Posterior cingulate gyrus (tissue), 11 donors: ENCODE results near the gene INSR.

Experiments used
- DNase-seq, 10 donors: peaks; one replicate each; pipeline versions ENCODE4 v3.0.0 to v3.0.0-alpha.2; 2020 to 2021; ENCODE audit warnings: mixed read lengths in 3 of 10
- intact Hi-C: fragments of 100-400 bp; cut with DNase I; formaldehyde crosslinking; loops from one replicate; pipeline ENCODE4 v1.15.1; 2023

Gene INSR

DNA sequence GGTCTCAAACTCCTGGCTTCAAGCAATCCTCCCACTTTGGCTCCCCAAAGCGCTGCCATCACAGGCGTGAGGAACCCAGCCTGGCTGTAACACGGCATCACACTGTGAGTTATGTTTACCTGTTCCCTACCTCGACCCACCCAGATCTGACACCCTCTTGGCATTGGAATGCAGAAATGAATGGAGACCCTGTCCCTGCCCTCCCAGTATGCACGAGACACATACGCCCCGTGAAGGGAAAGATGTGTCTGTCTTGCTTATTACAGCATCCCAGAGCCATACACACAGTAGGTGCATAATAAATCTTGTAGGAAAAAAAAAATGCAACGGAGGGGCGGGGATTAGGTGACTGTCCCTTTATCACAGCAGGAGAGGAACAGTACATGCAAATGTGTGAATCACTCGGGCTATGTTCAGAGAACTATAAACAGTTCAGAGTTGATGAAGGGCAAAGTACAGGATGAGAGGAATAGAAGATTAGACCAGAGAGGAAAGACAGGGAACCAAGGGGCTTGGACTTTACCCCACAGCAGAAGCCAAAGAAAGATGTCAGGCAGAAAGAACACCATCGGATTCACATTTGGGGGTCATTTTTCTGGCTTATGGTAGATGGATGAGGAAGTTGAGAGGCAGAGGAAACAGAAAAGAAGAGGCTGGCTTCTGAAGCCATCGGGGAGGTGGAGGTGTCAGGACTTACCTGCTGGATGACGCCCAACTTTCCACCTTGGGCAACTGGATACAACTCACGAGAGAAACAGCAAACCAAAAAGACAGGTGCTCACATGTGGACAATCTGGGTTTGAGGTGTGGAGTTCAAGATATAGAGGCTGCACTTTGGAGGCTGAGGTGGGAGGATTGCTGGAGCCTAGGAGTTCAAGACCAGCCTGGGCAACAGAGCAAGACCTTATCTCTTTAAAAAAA is 94.3 kb downstream of the INSR start:
- peak in 1 of 10 donors; percentile 43 for DNase-seq
- intact Hi-C loops = no loop called here

DNA sequence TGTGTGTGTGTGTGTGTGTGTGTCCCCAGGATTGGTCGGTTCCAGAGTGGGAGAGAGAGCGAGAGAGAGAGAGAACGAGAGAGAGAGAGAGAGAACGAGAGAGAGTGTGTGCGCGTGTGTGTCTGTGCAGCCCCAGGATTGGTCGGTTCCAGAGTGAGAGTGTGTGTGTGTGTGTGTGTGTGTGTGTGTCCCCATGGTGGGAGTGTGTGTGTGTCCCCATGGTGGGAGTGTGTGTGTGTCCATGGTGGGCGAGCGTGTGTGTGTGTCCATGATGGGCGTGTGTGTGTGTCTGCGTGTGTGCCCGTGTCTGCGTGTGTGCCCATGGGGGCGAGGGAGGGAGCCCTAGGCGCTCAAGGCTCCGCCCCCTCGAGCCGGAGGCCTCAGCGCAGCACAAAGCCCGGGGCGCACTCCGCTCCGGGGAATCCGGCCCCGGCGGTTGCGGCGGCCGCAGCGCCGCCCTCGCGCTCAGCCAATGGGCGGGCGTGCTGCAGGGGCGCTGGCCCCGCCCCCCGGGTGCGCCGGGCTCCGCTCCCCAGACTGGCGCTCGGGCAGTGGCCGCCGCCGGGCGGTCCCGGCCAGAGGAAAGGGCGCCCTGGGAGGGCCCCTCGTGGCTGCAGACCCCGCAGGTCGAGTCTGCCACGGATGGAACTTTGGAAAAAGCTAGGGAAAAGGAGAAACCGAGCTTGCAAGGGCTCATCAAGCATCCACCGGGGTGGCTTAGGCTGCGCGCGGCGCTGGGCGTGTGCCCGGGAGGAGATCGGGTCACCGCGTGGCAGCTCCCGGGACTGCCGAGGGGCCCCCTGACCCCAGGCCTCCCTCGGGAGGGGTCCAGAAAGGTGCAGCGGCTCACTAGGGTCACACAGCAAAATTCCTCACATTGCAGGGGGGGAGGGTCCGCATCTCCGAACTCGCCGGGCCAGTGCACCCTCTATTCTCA is 96.2 kb downstream of the INSR start:
- intact Hi-C loops = loop anchor here (1.0 kb wide), 1 partner anchor 96 kb away; the partner anchor contains the start of gene INSR
- DNase-seq = peak; percentile 79 to 99 (median 90)

- DNase-seq = peak; percentile 73 to 98 (median 87)
- intact Hi-C loops = no loop called here
Observed at GRCh38 chr19:7197119-7197759, 97.0 kb downstream of the INSR start.

DNA sequence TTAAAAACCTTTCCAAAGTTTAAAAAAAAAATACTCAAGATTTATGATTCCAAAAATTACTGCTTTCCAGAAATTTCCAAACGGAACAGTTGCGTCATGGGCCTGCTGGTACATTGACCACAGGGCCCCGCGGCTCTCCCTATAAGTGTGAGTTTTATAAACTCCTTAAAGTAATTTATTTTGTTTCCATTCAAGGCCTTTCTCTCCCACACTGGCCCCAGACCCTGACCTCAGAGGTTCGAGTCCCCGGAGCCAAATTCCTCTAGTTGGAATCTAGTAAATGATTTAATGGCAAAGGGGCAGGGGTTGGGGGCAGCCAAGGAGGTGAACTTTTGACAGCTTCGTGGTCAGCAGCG is 97.5 kb downstream of the INSR start:
- intact Hi-C loops = no loop called here
- DNase-seq = no peak

DNA sequence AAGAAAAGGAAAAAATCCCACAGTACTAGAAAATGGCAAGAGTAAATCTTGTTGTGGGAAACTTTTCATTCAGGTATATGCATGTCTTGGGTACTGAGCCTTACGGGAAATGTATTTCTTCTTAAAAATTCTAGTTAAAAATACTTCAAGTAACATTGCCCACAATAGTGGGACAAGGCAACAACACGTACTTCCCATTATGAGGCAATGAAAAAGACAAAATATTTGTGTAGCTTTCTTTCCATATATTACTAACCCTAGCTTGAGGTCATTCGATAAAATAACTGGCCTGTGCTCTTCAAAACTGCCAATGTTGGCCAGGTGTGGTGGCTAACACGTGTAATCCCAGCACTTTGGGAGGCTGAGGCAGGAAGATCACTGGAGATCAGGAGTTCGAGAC is 99.2 kb downstream of the INSR start:
- intact Hi-C loops = no loop called here
- DNase-seq = peak in 1 of 10 donors; percentile 14

DNA sequence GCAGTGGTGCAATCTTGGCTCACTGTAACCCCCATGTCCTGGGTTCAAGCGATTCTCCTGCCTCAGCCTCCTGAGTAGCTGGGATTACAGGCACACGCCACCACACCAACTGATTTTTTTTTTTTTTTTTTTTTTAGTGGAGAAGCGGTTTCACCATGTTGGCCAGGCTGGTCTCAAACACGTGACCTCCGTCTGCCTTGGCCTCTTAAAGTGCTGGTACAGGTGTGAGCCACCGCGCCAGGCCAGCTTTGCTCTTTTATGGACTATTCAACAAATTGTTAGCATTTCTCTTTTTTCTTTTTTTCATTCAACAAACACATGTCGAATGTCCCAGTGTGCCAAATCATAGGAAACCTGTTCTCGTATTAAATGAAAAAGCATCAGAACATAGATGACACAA is 99.6 kb downstream of the INSR start:
- DNase-seq = peak in 1 of 10 donors; percentile 28
- intact Hi-C loops = no loop called here

- intact Hi-C loops = no loop called here
- DNase-seq = peak in 1 of 10 donors; percentile 63
Observed at GRCh38 chr19:7191946-7192691, 102.1 kb downstream of the INSR start.

DNA sequence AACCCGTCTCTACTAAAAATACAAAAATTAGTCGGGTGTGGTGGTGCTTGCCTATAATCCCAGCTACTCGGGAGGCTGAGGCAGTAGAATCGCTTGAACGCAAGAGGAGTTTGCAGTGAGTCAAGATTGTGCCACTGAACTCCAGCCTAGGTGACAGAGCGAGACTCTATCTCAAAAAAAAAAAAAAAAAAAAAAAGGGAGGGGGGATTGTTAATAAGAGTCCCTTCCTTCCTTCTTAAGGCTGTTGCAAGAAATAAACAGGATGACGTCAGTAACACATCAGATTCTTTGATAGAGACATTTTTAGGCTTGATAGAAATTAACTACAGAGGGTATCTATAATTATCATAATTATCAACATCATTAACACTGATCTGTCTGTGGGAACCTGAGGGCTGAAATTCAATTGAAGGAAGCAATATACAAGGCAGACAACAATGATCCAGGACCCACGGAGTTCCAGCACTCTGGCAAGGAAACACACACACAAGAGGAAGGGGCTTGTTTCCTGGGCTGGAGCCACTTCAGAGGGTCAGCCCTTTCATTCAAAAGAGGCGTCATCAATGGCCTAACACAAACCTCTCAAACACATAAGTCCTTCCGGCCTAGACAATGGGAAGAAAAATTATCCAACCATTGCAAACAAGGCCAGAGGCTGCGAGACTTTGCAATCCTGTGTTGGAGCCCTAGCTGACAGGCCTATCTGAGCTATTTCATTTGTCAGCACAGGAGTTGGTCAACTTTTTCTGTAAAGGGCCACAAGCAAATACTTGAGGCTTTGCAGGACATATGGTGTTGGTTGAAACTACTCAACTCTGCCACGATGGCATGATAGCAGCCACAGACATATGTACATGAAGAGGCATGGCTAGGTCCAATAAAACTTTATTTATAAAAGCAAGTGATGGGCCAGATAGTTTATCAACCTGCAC is 105.2 kb downstream of the INSR start:
- peak in 1 of 10 donors; percentile 40 for DNase-seq
- intact Hi-C loops = no loop called here

GRCh38 chr19:7187605-7188339 is 106.4 kb downstream of the INSR start:
- intact Hi-C loops = no loop called here
- DNase-seq = peak in 1 of 10 donors; percentile 26

- intact Hi-C loops = no loop called here
Observed at GRCh38 chr19:7182489-7182888, 111.7 kb downstream of the INSR start.

DNA sequence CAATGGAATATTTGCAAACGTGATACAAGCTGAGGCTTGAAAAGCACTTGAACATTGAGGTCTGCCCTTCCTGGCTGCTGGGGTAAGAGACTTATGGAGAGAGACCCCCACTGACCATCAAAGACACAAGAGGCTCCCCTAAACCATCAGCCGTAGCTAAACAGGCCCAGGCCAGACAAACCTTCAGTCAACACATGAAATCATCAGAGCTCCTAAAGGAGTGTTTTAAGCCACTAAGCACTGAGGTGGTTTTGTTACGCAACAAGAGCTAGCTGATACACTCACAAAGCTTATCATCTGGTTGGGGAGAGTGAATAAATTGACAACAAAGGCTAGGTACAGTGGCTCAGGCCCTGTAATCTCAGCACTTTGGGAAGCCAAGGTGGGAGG is 114.3 kb downstream of the INSR start:
- intact Hi-C loops = no loop called here
- no peak for DNase-seq

More at GRCh38 chr19:7182489-7182888, 111.7 kb downstream of the INSR start:
- peak in 1 of 10 donors; percentile 1 for DNase-seq

- no peak for DNase-seq
- intact Hi-C loops = no loop called here
Observed at GRCh38 chr19:7177926-7178325, 116.3 kb downstream of the INSR start.

GRCh38 chr19:7176792-7177191 is 117.4 kb downstream of the INSR start:
- intact Hi-C loops = no loop called here

DNA sequence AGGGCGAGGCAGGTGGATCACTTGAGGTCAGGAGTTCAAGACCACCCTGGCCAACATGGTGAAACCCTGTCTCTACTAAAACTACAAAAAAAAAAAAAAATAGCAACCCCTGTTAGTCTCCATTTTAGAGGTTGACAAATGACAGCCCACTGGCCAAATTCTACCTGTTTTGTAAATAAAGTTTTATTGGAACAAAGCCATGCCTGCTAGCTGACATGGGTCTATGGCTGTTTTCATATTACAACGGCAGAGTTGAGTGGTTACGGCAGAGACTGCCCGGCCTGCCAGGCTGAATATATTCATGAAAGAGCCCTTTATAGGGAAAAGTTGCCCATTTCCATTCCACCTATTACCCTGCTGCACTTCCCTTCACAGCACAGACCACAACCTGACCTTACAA is 121.4 kb downstream of the INSR start:
- intact Hi-C loops = no loop called here
- no peak for DNase-seq

More at GRCh38 chr19:7176792-7177191, 117.4 kb downstream of the INSR start:
- DNase-seq = peak in 1 of 10 donors; percentile 34

- intact Hi-C loops = no loop called here
- DNase-seq = no peak
Observed at GRCh38 chr19:7170983-7171382, 123.2 kb downstream of the INSR start.

GRCh38 chr19:7168941-7169340 is 125.3 kb downstream of the INSR start:
- peak in 2 of 10 donors; percentile 33 to 46 for DNase-seq

GRCh38 chr19:7161292-7161691 is 132.9 kb downstream of the INSR start:
- peak in 1 of 10 donors; percentile 19 for DNase-seq
- intact Hi-C loops = no loop called here

More at GRCh38 chr19:7168941-7169340, 125.3 kb downstream of the INSR start:
- intact Hi-C loops = no loop called here
